ENCODE measurements around the gene ACTL10. TPM values are rescaled to one million over a fixed set of nuclear protein-coding genes. Genes with fewer than 3 reads are reported as not detected.

Gene ACTL10
- total and polyA plus RNA-seq, 2 donors from 2014 or later: 1.7 to 3.0 TPM

GRCh38 chr20:33681728-33682353 lies 15.1 kb downstream of the ACTL10 start:
- FAIRE-seq: no peak
- no peaks in the 10 kb centered on the region for H3K9me3 ChIP-seq (ENCODE audit: control insufficient read depth in 2 of 3, insufficient read depth in 1 of 3, low read length in 3 of 3)
- peaks cover 0 to 6% (median 0%) of the 10 kb centered on the region in 3 donors for H3K4me1 ChIP-seq (ENCODE audit: control insufficient read depth in 2 of 3, insufficient read depth in 2 of 3, low read depth in 1 of 3, low read length in 3 of 3)
- no peaks in the 10 kb centered on the region for H3K36me3 ChIP-seq (ENCODE audit: control insufficient read depth in 2 of 3, insufficient read depth in 3 of 3, low read length in 3 of 3)
- intact Hi-C loops (cut with DNase I): no loop called here
- no peak overlapping the region for H3K4me3 ChIP-seq (ENCODE audit: low read length in 3 of 3)
- H3K27me3 ChIP-seq (ENCODE audit: control insufficient read depth, insufficient read depth, low read length): no peaks in the 10 kb centered on the region
- no peak overlapping the region for H3K9ac ChIP-seq (ENCODE audit: low read length in 3 of 3)
- no peak for DNase-seq
- no peak for TF ChIP-seq CTCF (IDR thresholded peaks at IDR 0.05; ENCODE audit: borderline replicate concordance, extremely low read depth, insufficient read depth)
- no peak overlapping the region for H3K27ac ChIP-seq (ENCODE audit: low read depth in 2 of 2, low read length in 2 of 2)

- Histone ChIP-seq H3K4me1 (ENCODE audit: control insufficient read depth in 2 of 3, insufficient read depth in 2 of 3, low read depth in 1 of 3, low read length in 3 of 3) (peaks cover 0 to 6% (median 0%) of the 10 kb centered on the region in 3 donors), H3K27me3 (ENCODE audit: control insufficient read depth, insufficient read depth, low read length) (no peaks in the 10 kb centered on the region), H3K27ac (ENCODE audit: low read depth in 2 of 2, low read length in 2 of 2) (no peak overlapping the region), H3K9me3 (ENCODE audit: control insufficient read depth in 2 of 3, insufficient read depth in 1 of 3, low read length in 3 of 3) (no peaks in the 10 kb centered on the region), H3K36me3 (ENCODE audit: control insufficient read depth in 2 of 3, insufficient read depth in 3 of 3, low read length in 3 of 3) (no peaks in the 10 kb centered on the region), H3K9ac (ENCODE audit: low read length in 3 of 3) (no peak overlapping the region), H3K4me3 (ENCODE audit: low read length in 3 of 3) (no peak overlapping the region)
- intact Hi-C loops (cut with DNase I): no loop called here
- FAIRE-seq: no peak
- no peak for TF ChIP-seq CTCF (IDR thresholded peaks at IDR 0.05; ENCODE audit: borderline replicate concordance, extremely low read depth, insufficient read depth)
- DNase-seq: peak in 1 of 5 donors; percentile 63
Measured at GRCh38 chr20:33684533-33685327, 18.0 kb downstream of the ACTL10 start.

GRCh38 chr20:33685328-33686099 lies 18.8 kb downstream of the ACTL10 start:
- Histone ChIP-seq H3K9me3 (ENCODE audit: control insufficient read depth in 2 of 3, insufficient read depth in 1 of 3, low read length in 3 of 3) (no peaks in the 10 kb centered on the region), H3K27me3 (ENCODE audit: control insufficient read depth, insufficient read depth, low read length) (no peaks in the 10 kb centered on the region), H3K4me3 (ENCODE audit: low read length in 3 of 3) (peak overlapping the region in 1 of 3 donors; percentile 28), H3K4me1 (ENCODE audit: control insufficient read depth in 2 of 3, insufficient read depth in 2 of 3, low read depth in 1 of 3, low read length in 3 of 3) (peaks cover 0 to 6% (median 0%) of the 10 kb centered on the region in 3 donors), H3K27ac (ENCODE audit: low read depth in 2 of 2, low read length in 2 of 2) (no peak overlapping the region), H3K9ac (ENCODE audit: low read length in 3 of 3) (no peak overlapping the region), H3K36me3 (ENCODE audit: control insufficient read depth in 2 of 3, insufficient read depth in 3 of 3, low read length in 3 of 3) (no peaks in the 10 kb centered on the region)
- TF ChIP-seq CTCF (IDR thresholded peaks at IDR 0.05; ENCODE audit: borderline replicate concordance, extremely low read depth, insufficient read depth): no peak
- FAIRE-seq (no peak), DNase-seq (peak in 2 of 5 donors; percentile 26 to 65)
- intact Hi-C loops (cut with DNase I): no loop called here

All from kidney (tissue), 14 donors.